GM23338 (cell line): ENCODE measurements around the gene CD2AP. TPM values are rescaled to one million over a fixed set of nuclear protein-coding genes. Genes with fewer than 3 reads are reported as not detected.
A peak's percentile ranks its signal among the peaks of the same experiment; 100 is the strongest.

Experiments
- ATAC-seq: fragments of 200-7000 bp; cut with Tn5 transposase; 3 replicates; pipeline ENCODE4 v1.9.1; 2020
- DNase-seq: peaks from one replicate; pipeline ENCODE4 v3.0.0-alpha.2; 2015; ENCODE audit warnings: low spot score
- H2AFZ ChIP-seq: fragments of 200-600 bp; sonication (generic); 2 replicates; pipeline ENCODE4 v1.8.0; 2016; ENCODE audit warnings: antibody characterized with exemption, mild to moderate bottlenecking, moderate library complexity
- H3F3A ChIP-seq: fragments of 200-600 bp; sonication (generic); replicated peaks from 2 replicates; pipeline ENCODE4 v1.8.0; 2017; ENCODE audit warnings: antibody characterized with exemption, mixed run types, low read depth
- H3K27ac ChIP-seq: fragments of 200-600 bp; sonication (generic); 2 replicates; pipeline ENCODE4 v1.6.1; 2016; ENCODE audit warnings: low read depth
- H3K27me3 ChIP-seq: fragments of 200-600 bp; sonication (generic); 2 replicates; pipeline ENCODE4 v1.8.0; 2016; ENCODE audit warnings: mild to moderate bottlenecking, mixed run types, moderate library complexity; ENCODE audit not compliant: insufficient read depth
- H3K36me3 ChIP-seq: fragments of 200-600 bp; sonication (generic); 2 replicates; pipeline ENCODE4 v1.8.0; 2016; ENCODE audit warnings: mild to moderate bottlenecking; ENCODE audit not compliant: insufficient read depth
- H3K4me1 ChIP-seq: fragments of 200-600 bp; sonication (generic); 2 replicates; pipeline ENCODE4 v1.8.0; 2016; ENCODE audit warnings: mild to moderate bottlenecking, moderate library complexity; ENCODE audit not compliant: insufficient read depth
- H3K4me2 ChIP-seq: fragments of 200-600 bp; sonication (generic); 2 replicates; pipeline ENCODE4 v1.7.1; 2017; ENCODE audit warnings: mixed run types
- H3K4me3 ChIP-seq: fragments of 200-600 bp; sonication (generic); 2 replicates; pipeline ENCODE4 v1.6.1; 2016; ENCODE audit warnings: mixed run types
- H3K79me2 ChIP-seq: fragments of 200-600 bp; sonication (generic); replicated peaks from 2 replicates; pipeline ENCODE4 v1.8.0; 2017; ENCODE audit warnings: mild to moderate bottlenecking; ENCODE audit not compliant: insufficient read depth
- H3K9me2 ChIP-seq: fragments of 200-600 bp; sonication (generic); 2 replicates; pipeline ENCODE4 v1.8.0; 2017; ENCODE audit not compliant: insufficient read depth
- H4K20me1 ChIP-seq: fragments of 200-600 bp; sonication (generic); replicated peaks from 2 replicates; pipeline ENCODE4 v1.8.0; 2017; ENCODE audit warnings: mild to moderate bottlenecking; ENCODE audit not compliant: insufficient read depth
- H3K27ac Mint-ChIP-seq: 2 replicates; pipeline ENCODE4 v1.8.0; 2020; ENCODE audit warnings: inconsistent platforms, mild to moderate bottlenecking, moderate library complexity, mixed read lengths
- H3K27me3 Mint-ChIP-seq: 3 replicates; pipeline ENCODE4 v1.8.0; 2022; ENCODE audit warnings: low read depth, mild to moderate bottlenecking, moderate library complexity, mixed read lengths, inconsistent platforms; ENCODE audit not compliant: insufficient read depth, poor library complexity
- H3K36me3 Mint-ChIP-seq: 3 replicates; pipeline ENCODE4 v1.8.0; 2021; ENCODE audit warnings: low read depth, mild to moderate bottlenecking, inconsistent platforms, moderate library complexity, mixed read lengths
- H3K4me1 Mint-ChIP-seq: 3 replicates; pipeline ENCODE4 v1.8.0; 2020; ENCODE audit warnings: mild to moderate bottlenecking, inconsistent platforms, mixed read lengths
- H3K4me3 Mint-ChIP-seq: 3 replicates; pipeline ENCODE4 v1.8.0; 2021; ENCODE audit warnings: moderate library complexity, mild to moderate bottlenecking, inconsistent platforms, mixed read lengths
- H3K9me3 Mint-ChIP-seq: 3 replicates; pipeline ENCODE4 v1.8.0; 2020; ENCODE audit warnings: moderate library complexity, mild to moderate bottlenecking, inconsistent platforms, mixed read lengths
- CREB1 ChIP-seq: fragments of 250-450 bp; sonication (Bioruptor Pico); IDR thresholded peaks from 2 replicates; pipeline ENCODE4 v1.5.0; 2020; ENCODE audit warnings: low read depth, mild to moderate bottlenecking, moderate library complexity
- EZH2 ChIP-seq: fragments of 200-600 bp; sonication (generic); IDR thresholded peaks from one replicate; pipeline ENCODE4 v1.8.0; 2017; ENCODE audit warnings: antibody characterized with exemption, mild to moderate bottlenecking, low read depth; ENCODE audit not compliant: unreplicated experiment
- EZH2phosphoT487 ChIP-seq: fragments of 200-600 bp; sonication (generic); IDR thresholded peaks from one replicate; pipeline ENCODE4 v1.8.1; 2018; ENCODE audit warnings: antibody characterized with exemption; ENCODE audit not compliant: unreplicated experiment
- JUNB ChIP-seq: IDR thresholded peaks from one replicate; pipeline ENCODE4 v1.6.1; 2016; ENCODE audit warnings: antibody characterized with exemption; ENCODE audit not compliant: unreplicated experiment
- NANOG ChIP-seq: IDR thresholded peaks from 2 replicates; pipeline ENCODE4 v1.6.1; 2016; ENCODE audit warnings: antibody characterized with exemption, borderline replicate concordance
- POLR2AphosphoS5 ChIP-seq: IDR thresholded peaks from 2 replicates; pipeline ENCODE4 v1.6.1; 2016; ENCODE audit warnings: antibody characterized with exemption, low read depth
- STAT1 ChIP-seq: IDR thresholded peaks from one replicate; pipeline ENCODE4 v1.6.1; 2016; ENCODE audit warnings: antibody characterized with exemption; ENCODE audit not compliant: unreplicated experiment
- ZNF114 ChIP-seq: fragments of 250-450 bp; sonication (Bioruptor Pico); IDR thresholded peaks from 2 replicates; pipeline ENCODE4 v1.5.0; 2020; ENCODE audit warnings: mild to moderate bottlenecking, moderate library complexity
- ZNF331 ChIP-seq: fragments of 250-450 bp; sonication (Bioruptor Pico); IDR thresholded peaks from 2 replicates; pipeline ENCODE4 v1.5.0; 2020; ENCODE audit warnings: low read depth, mild to moderate bottlenecking, moderate library complexity
- polyA plus RNA-seq: library from polyadenylated mRNA; unstranded; fragments of >200 nt; fragmentation: Nextera tagmentation; extraction: Ambion mirVana; gene quantifications from 2 replicates; pipeline ENCODE4 v1.2.1, GENCODE V29; 2016
- total RNA-seq: library from RNA; depleted of rRNA; stranded (reverse); fragments of >200 nt; shearing (Covaris generic); gene quantifications from 2 replicates; pipeline ENCODE4 v1.2.3, GENCODE V29; 2014
- TF ChIP-seq, protein P1 (sequence below): IDR thresholded peaks from 2 replicates; pipeline ENCODE4 v1.6.1; 2016; ENCODE audit warnings: antibody characterized with exemption
- TF ChIP-seq, protein P2 (sequence below), 2 experiments: fragments of 200-600 bp in 1 of 2; sonication (generic) in 1 of 2; conservative IDR thresholded peaks; 2 replicates each; pipeline versions ENCODE4 v1.5.1 to v1.6.1; 2016 to 2017; ENCODE audit warnings: antibody characterized with exemption in 2 of 2, low read depth in 2 of 2, mild to moderate bottlenecking in 2 of 2, moderate library complexity in 1 of 2
- TF ChIP-seq, protein P3 (sequence below): IDR thresholded peaks from one replicate; pipeline ENCODE4 v1.6.1; 2018; ENCODE audit warnings: antibody characterized with exemption; ENCODE audit not compliant: unreplicated experiment
- TF ChIP-seq, protein P4 (sequence below): fragments of 250-450 bp; sonication (Bioruptor Pico); IDR thresholded peaks from 2 replicates; pipeline ENCODE4 v1.5.0; 2020; ENCODE audit warnings: mild to moderate bottlenecking, moderate library complexity

Gene CD2AP
- total and polyA plus RNA-seq, 2 experiments from 2014 or later: 38.0 to 93.2 TPM

DNA sequence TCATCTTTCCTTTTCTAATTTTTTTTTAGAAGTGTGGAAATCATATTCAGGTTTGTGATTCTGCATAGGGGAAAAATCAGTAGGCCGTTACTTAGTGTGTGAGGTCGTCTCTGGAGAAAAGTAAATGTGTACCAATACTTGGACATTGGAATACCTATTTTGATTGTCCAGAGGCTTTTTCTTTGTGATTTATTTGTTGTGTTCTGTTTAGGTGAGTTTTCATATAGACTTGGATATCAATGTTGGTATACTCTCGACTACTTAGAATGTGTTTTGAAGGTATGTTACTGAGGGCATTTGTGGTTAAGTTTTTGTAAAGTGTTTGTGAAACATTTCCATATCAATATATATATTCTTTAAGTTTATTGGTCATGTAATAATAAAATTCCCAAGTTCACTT, 2.3 kb downstream of the CD2AP start:
- H4K20me1 ChIP-seq: peaks cover 22% of the 10 kb centered on the region
- peaks cover 68% of the 10 kb centered on the region for H3K79me2 ChIP-seq
- no peak overlapping the region for H3K27ac ChIP-seq
- H3K36me3 ChIP-seq: no peaks in the 10 kb centered on the region
- no peak for DNase-seq
- peaks cover 53% of the 10 kb centered on the region for H3K4me1 Mint-ChIP-seq
- H2AFZ ChIP-seq: no peak overlapping the region
- peak overlapping the region; percentile 53; the same call in 1 of the 2 replicates for H3K27ac Mint-ChIP-seq
- H3F3A ChIP-seq: peaks cover 5% of the 10 kb centered on the region
- peaks cover 2% of the 10 kb centered on the region; the same call in 1 of the 3 replicates for H3K36me3 Mint-ChIP-seq
- H3K4me3 ChIP-seq: peak overlapping the region; percentile 68
- TF ChIP-seq ZNF331 (CRISPR knock-in tag) (no peak), NANOG (no peak), ZNF114 (CRISPR knock-in tag) (no peak), JUNB (no peak), STAT1 (no peak), EZH2 (no peak), POLR2AphosphoS5 (no peak), CREB1 (CRISPR knock-in tag) (no peak), EZH2phosphoT487 (no peak)
- TF ChIP-seq, protein P1, sequence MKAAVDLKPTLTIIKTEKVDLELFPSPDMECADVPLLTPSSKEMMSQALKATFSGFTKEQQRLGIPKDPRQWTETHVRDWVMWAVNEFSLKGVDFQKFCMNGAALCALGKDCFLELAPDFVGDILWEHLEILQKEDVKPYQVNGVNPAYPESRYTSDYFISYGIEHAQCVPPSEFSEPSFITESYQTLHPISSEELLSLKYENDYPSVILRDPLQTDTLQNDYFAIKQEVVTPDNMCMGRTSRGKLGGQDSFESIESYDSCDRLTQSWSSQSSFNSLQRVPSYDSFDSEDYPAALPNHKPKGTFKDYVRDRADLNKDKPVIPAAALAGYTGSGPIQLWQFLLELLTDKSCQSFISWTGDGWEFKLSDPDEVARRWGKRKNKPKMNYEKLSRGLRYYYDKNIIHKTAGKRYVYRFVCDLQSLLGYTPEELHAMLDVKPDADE: no peak
- TF ChIP-seq, protein P2, sequence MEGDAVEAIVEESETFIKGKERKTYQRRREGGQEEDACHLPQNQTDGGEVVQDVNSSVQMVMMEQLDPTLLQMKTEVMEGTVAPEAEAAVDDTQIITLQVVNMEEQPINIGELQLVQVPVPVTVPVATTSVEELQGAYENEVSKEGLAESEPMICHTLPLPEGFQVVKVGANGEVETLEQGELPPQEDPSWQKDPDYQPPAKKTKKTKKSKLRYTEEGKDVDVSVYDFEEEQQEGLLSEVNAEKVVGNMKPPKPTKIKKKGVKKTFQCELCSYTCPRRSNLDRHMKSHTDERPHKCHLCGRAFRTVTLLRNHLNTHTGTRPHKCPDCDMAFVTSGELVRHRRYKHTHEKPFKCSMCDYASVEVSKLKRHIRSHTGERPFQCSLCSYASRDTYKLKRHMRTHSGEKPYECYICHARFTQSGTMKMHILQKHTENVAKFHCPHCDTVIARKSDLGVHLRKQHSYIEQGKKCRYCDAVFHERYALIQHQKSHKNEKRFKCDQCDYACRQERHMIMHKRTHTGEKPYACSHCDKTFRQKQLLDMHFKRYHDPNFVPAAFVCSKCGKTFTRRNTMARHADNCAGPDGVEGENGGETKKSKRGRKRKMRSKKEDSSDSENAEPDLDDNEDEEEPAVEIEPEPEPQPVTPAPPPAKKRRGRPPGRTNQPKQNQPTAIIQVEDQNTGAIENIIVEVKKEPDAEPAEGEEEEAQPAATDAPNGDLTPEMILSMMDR (conservative IDR thresholded peaks at IDR 0.05; ENCODE audit: low read depth in 2 of 2): no peak
- TF ChIP-seq, protein P3, sequence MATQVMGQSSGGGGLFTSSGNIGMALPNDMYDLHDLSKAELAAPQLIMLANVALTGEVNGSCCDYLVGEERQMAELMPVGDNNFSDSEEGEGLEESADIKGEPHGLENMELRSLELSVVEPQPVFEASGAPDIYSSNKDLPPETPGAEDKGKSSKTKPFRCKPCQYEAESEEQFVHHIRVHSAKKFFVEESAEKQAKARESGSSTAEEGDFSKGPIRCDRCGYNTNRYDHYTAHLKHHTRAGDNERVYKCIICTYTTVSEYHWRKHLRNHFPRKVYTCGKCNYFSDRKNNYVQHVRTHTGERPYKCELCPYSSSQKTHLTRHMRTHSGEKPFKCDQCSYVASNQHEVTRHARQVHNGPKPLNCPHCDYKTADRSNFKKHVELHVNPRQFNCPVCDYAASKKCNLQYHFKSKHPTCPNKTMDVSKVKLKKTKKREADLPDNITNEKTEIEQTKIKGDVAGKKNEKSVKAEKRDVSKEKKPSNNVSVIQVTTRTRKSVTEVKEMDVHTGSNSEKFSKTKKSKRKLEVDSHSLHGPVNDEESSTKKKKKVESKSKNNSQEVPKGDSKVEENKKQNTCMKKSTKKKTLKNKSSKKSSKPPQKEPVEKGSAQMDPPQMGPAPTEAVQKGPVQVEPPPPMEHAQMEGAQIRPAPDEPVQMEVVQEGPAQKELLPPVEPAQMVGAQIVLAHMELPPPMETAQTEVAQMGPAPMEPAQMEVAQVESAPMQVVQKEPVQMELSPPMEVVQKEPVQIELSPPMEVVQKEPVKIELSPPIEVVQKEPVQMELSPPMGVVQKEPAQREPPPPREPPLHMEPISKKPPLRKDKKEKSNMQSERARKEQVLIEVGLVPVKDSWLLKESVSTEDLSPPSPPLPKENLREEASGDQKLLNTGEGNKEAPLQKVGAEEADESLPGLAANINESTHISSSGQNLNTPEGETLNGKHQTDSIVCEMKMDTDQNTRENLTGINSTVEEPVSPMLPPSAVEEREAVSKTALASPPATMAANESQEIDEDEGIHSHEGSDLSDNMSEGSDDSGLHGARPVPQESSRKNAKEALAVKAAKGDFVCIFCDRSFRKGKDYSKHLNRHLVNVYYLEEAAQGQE: no peak
- TF ChIP-seq, protein P4, sequence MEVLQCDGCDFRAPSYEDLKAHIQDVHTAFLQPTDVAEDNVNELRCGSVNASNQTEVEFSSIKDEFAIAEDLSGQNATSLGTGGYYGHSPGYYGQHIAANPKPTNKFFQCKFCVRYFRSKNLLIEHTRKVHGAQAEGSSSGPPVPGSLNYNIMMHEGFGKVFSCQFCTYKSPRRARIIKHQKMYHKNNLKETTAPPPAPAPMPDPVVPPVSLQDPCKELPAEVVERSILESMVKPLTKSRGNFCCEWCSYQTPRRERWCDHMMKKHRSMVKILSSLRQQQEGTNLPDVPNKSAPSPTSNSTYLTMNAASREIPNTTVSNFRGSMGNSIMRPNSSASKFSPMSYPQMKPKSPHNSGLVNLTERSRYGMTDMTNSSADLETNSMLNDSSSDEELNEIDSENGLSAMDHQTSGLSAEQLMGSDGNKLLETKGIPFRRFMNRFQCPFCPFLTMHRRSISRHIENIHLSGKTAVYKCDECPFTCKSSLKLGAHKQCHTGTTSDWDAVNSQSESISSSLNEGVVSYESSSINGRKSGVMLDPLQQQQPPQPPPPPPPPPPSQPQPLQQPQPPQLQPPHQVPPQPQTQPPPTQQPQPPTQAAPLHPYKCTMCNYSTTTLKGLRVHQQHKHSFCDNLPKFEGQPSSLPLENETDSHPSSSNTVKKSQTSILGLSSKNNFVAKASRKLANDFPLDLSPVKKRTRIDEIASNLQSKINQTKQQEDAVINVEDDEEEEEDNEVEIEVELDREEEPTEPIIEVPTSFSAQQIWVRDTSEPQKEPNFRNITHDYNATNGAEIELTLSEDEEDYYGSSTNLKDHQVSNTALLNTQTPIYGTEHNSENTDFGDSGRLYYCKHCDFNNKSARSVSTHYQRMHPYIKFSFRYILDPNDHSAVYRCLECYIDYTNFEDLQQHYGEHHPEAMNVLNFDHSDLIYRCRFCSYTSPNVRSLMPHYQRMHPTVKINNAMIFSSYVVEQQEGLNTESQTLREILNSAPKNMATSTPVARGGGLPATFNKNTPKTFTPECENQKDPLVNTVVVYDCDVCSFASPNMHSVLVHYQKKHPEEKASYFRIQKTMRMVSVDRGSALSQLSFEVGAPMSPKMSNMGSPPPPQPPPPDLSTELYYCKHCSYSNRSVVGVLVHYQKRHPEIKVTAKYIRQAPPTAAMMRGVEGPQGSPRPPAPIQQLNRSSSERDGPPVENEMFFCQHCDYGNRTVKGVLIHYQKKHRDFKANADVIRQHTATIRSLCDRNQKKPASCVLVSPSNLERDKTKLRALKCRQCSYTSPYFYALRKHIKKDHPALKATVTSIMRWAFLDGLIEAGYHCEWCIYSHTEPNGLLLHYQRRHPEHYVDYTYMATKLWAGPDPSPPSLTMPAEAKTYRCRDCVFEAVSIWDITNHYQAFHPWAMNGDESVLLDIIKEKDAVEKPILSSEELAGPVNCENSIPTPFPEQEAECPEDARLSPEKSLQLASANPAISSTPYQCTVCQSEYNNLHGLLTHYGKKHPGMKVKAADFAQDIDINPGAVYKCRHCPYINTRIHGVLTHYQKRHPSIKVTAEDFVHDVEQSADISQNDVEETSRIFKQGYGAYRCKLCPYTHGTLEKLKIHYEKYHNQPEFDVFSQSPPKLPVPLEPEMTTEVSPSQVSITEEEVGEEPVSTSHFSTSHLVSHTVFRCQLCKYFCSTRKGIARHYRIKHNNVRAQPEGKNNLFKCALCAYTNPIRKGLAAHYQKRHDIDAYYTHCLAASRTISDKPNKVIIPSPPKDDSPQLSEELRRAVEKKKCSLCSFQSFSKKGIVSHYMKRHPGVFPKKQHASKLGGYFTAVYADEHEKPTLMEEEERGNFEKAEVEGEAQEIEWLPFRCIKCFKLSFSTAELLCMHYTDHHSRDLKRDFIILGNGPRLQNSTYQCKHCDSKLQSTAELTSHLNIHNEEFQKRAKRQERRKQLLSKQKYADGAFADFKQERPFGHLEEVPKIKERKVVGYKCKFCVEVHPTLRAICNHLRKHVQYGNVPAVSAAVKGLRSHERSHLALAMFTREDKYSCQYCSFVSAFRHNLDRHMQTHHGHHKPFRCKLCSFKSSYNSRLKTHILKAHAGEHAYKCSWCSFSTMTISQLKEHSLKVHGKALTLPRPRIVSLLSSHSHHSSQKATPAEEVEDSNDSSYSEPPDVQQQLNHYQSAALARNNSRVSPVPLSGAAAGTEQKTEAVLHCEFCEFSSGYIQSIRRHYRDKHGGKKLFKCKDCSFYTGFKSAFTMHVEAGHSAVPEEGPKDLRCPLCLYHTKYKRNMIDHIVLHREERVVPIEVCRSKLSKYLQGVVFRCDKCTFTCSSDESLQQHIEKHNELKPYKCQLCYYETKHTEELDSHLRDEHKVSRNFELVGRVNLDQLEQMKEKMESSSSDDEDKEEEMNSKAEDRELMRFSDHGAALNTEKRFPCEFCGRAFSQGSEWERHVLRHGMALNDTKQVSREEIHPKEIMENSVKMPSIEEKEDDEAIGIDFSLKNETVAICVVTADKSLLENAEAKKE (CRISPR knock-in tag): no peak
- ATAC-seq: no peak
- peak overlapping the region; percentile 96 for H3K4me3 Mint-ChIP-seq
- no peaks in the 10 kb centered on the region for H3K9me2 ChIP-seq
- H3K27me3 Mint-ChIP-seq: peaks cover 7% of the 10 kb centered on the region
- H3K9me3 Mint-ChIP-seq: no peaks in the 10 kb centered on the region; the same call in 2 of the 3 replicates
- H3K4me1 ChIP-seq: peaks cover 49% of the 10 kb centered on the region
- peak overlapping the region; percentile 80 for H3K4me2 ChIP-seq
- no peaks in the 10 kb centered on the region for H3K27me3 ChIP-seq
